ENCODE data around the gene ANKRD42.
"Not testable (repeated sequence)": the region's sequence is repeated elsewhere in the genome, so short reads cannot be mapped to it uniquely, and the experiment has no call there.

- TF ChIP-seq CTCF (IDR thresholded peaks at IDR 0.05; ENCODE audit: low read length); EZH2phosphoT487 (IDR thresholded peaks at IDR 0.05; ENCODE audit: low read length); EZH2 (optimal IDR thresholded peaks at IDR 0.05; ENCODE audit: low read depth, low read length): not testable (repeated sequence)
Observed at GRCh38 chr11:83269080-83269479, 75.6 kb downstream of the ANKRD42 start.

Data from MM.1S (cell line).